H1 (cell line): ENCODE measurements around the gene ENSA.
"Not testable (repeated sequence)": the region's sequence is repeated elsewhere in the genome, so short reads cannot be mapped to it uniquely, and the experiment has no call there.

ENCODE experiments used
- EZH2 ChIP-seq: fragments of 200-600 bp; sonication (generic); IDR thresholded peaks from 2 replicates; pipeline ENCODE4 v1.7.1; 2012; ENCODE audit warnings: low read depth, mild to moderate bottlenecking, moderate library complexity, low read length, inconsistent platforms; ENCODE audit not compliant: severe bottlenecking
- KDM5A ChIP-seq: fragments of 200-600 bp; IDR thresholded peaks from 2 replicates; pipeline ENCODE4 v1.7.1; 2012; ENCODE audit warnings: mild to moderate bottlenecking, low read length, inconsistent platforms, mixed read lengths
- POLR2A ChIP-seq, 2 experiments: IDR thresholded peaks; 1 replicate in 1 of 2; 2 replicates in 1 of 2; pipeline ENCODE4 v1.6.1; 2011; ENCODE audit warnings: low read depth in 2 of 2, low read length in 2 of 2, mild to moderate bottlenecking in 2 of 2; ENCODE audit errors: control extremely low read depth in 1 of 2
- SIX5 ChIP-seq: IDR thresholded peaks from 2 replicates; pipeline ENCODE4 v1.6.1; 2011; ENCODE audit warnings: mild to moderate bottlenecking, low read depth, low read length
- SP2 ChIP-seq: IDR thresholded peaks from 2 replicates; pipeline ENCODE4 v1.6.1; 2012; ENCODE audit warnings: mild to moderate bottlenecking, low read length, inconsistent platforms
- YY1 ChIP-seq: IDR thresholded peaks from 2 replicates; pipeline ENCODE4 v1.6.1; 2011; ENCODE audit warnings: low read depth, mild to moderate bottlenecking, low read length
- TF ChIP-seq, protein P1 (sequence below), 3 experiments: IDR thresholded peaks; 1 replicate in 2 of 3; 2 replicates in 1 of 3; pipeline versions ENCODE4 v1.5.1 to v1.6.1; 2011; ENCODE audit warnings: low read length in 3 of 3, mild to moderate bottlenecking in 3 of 3, inconsistent platforms in 2 of 3, low read depth in 1 of 3, moderate library complexity in 1 of 3; ENCODE audit not compliant: insufficient read depth in 1 of 3; ENCODE audit errors: control extremely low read depth in 1 of 3

DNA sequence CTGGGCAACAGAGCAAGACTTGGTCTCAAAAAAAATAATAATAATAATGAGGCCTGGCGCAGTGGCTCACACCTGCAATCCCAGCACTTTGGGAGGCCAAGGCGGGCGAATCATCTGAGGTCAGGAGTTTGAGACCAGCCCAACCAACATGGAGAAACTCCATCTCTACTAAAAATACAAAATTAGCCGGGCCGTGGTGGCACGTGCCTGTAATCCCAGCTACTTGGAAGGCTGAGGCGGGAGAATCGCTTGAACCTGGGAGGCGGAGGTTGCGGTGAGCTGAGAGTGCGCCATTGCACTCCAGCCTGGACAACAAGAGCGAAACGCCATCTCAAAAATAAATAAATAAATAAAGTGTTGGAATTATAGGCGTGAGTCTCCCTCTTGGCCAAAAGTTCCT lies 47.5 kb downstream of the ENSA start:
- TF ChIP-seq EZH2; SP2; POLR2A (IDR thresholded peaks at IDR 0.05; ENCODE audit: control extremely low read depth in 1 of 2, low read depth in 2 of 2, low read length in 2 of 2); SIX5; KDM5A; YY1: not testable (repeated sequence)
- TF ChIP-seq, protein P1, sequence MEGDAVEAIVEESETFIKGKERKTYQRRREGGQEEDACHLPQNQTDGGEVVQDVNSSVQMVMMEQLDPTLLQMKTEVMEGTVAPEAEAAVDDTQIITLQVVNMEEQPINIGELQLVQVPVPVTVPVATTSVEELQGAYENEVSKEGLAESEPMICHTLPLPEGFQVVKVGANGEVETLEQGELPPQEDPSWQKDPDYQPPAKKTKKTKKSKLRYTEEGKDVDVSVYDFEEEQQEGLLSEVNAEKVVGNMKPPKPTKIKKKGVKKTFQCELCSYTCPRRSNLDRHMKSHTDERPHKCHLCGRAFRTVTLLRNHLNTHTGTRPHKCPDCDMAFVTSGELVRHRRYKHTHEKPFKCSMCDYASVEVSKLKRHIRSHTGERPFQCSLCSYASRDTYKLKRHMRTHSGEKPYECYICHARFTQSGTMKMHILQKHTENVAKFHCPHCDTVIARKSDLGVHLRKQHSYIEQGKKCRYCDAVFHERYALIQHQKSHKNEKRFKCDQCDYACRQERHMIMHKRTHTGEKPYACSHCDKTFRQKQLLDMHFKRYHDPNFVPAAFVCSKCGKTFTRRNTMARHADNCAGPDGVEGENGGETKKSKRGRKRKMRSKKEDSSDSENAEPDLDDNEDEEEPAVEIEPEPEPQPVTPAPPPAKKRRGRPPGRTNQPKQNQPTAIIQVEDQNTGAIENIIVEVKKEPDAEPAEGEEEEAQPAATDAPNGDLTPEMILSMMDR (IDR thresholded peaks at IDR 0.05; ENCODE audit: control extremely low read depth in 1 of 3, insufficient read depth in 1 of 3, low read depth in 1 of 3, low read length in 3 of 3), result not testable (repeated sequence)
